ENCODE results near the gene FBXL17.

The FBXL17 gene

GRCh38 chr5:108373426-108373825, 8.5 kb downstream of the FBXL17 start:
- DNase-seq (ENCODE audit: low read depth in 2 of 2): no peak

GRCh38 chr5:108372369-108372768, 9.5 kb downstream of the FBXL17 start:
- no peak for DNase-seq (ENCODE audit: low read depth in 2 of 2)

- DNase-seq (ENCODE audit: low read depth in 2 of 2): no peak
These were observed 10.6 kb downstream of the FBXL17 start for GRCh38 chr5:108371263-108371662.

- DNase-seq (ENCODE audit: low read depth in 2 of 2): no peak
These were observed 12.7 kb downstream of the FBXL17 start for GRCh38 chr5:108369167-108369566.

- no peak for DNase-seq (ENCODE audit: low read depth in 2 of 2)
These were observed 14.1 kb downstream of the FBXL17 start for GRCh38 chr5:108367679-108368334.

- DNase-seq (ENCODE audit: low read depth in 2 of 2): no peak
These were observed 15.4 kb downstream of the FBXL17 start for GRCh38 chr5:108366500-108366899.

- DNase-seq (ENCODE audit: low read depth in 2 of 2): no peak
These were observed 20.1 kb downstream of the FBXL17 start for GRCh38 chr5:108361771-108362170.

- no peak for DNase-seq (ENCODE audit: low read depth in 2 of 2)
These were observed 20.7 kb downstream of the FBXL17 start for GRCh38 chr5:108361239-108361638.

GRCh38 chr5:108360280-108360679, 21.6 kb downstream of the FBXL17 start:
- no peak for DNase-seq (ENCODE audit: low read depth in 2 of 2)

GRCh38 chr5:108356286-108356685, 25.6 kb downstream of the FBXL17 start:
- DNase-seq (ENCODE audit: low read depth in 2 of 2): no peak

GRCh38 chr5:108353087-108353486, 28.8 kb downstream of the FBXL17 start:
- no peak for DNase-seq (ENCODE audit: low read depth in 2 of 2)

GRCh38 chr5:108345541-108346171, 36.2 kb downstream of the FBXL17 start:
- DNase-seq (ENCODE audit: low read depth in 2 of 2): no peak

- no peak for DNase-seq (ENCODE audit: low read depth in 2 of 2)
These were observed 37.6 kb downstream of the FBXL17 start for GRCh38 chr5:108344103-108344822.

- no peak for DNase-seq (ENCODE audit: low read depth in 2 of 2)
These were observed 40.0 kb downstream of the FBXL17 start for GRCh38 chr5:108341866-108342265.

GRCh38 chr5:108340131-108340530, 41.8 kb downstream of the FBXL17 start:
- DNase-seq (ENCODE audit: low read depth in 2 of 2): no peak

GRCh38 chr5:108339220-108339619, 42.7 kb downstream of the FBXL17 start:
- DNase-seq (ENCODE audit: low read depth in 2 of 2): no peak

- DNase-seq (ENCODE audit: low read depth in 2 of 2): no peak
These were observed 47.7 kb downstream of the FBXL17 start for GRCh38 chr5:108334225-108334624.

- DNase-seq (ENCODE audit: low read depth in 2 of 2): no peak
These were observed 54.9 kb downstream of the FBXL17 start for GRCh38 chr5:108326982-108327381.

GRCh38 chr5:108324886-108325285, 57.0 kb downstream of the FBXL17 start:
- no peak for DNase-seq (ENCODE audit: low read depth in 2 of 2)

- no peak for DNase-seq (ENCODE audit: low read depth in 2 of 2)
These were observed 60.6 kb downstream of the FBXL17 start for GRCh38 chr5:108321341-108321740.

GRCh38 chr5:108320231-108320630, 61.7 kb downstream of the FBXL17 start:
- no peak for DNase-seq (ENCODE audit: low read depth in 2 of 2)

- DNase-seq (ENCODE audit: low read depth in 2 of 2): no peak
These were observed 66.1 kb downstream of the FBXL17 start for GRCh38 chr5:108315829-108316228.

- DNase-seq (ENCODE audit: low read depth in 2 of 2): no peak
These were observed 69.6 kb downstream of the FBXL17 start for GRCh38 chr5:108312258-108312657.
